ENCODE measurements around the gene SYNDIG1. TPM values are rescaled to one million over a fixed set of nuclear protein-coding genes. Genes with fewer than 3 reads are reported as not detected.

SYNDIG1 gene
- total RNA-seq, 1 donor from 2014 or later = not detected

- intact Hi-C loops (cut with micrococcal nuclease) = no loop called here
These were observed 202.9 kb downstream of the SYNDIG1 start for GRCh38 chr20:24672181-24672880.

GRCh38 chr20:24672886-24673677 lies 203.7 kb downstream of the SYNDIG1 start:
- intact Hi-C loops (cut with micrococcal nuclease) = no loop called here

- intact Hi-C loops (cut with micrococcal nuclease) = no loop called here
These were observed 204.5 kb downstream of the SYNDIG1 start for GRCh38 chr20:24673678-24674570.

GRCh38 chr20:24674921-24675605 lies 205.6 kb downstream of the SYNDIG1 start:
- intact Hi-C loops (cut with micrococcal nuclease) = no loop called here

GRCh38 chr20:24675651-24676352 lies 206.4 kb downstream of the SYNDIG1 start:
- intact Hi-C loops (cut with micrococcal nuclease) = no loop called here

GRCh38 chr20:24676353-24676977 lies 207.0 kb downstream of the SYNDIG1 start:
- intact Hi-C loops (cut with micrococcal nuclease) = no loop called here

- intact Hi-C loops (cut with micrococcal nuclease) = no loop called here
These were observed 207.5 kb downstream of the SYNDIG1 start for GRCh38 chr20:24676978-24677370.

- intact Hi-C loops (cut with micrococcal nuclease) = no loop called here
These were observed 208.3 kb downstream of the SYNDIG1 start for GRCh38 chr20:24677626-24678315.

- intact Hi-C loops (cut with micrococcal nuclease) = no loop called here
These were observed 209.1 kb downstream of the SYNDIG1 start for GRCh38 chr20:24678351-24679106.

- intact Hi-C loops (cut with micrococcal nuclease) = no loop called here
These were observed 210.1 kb downstream of the SYNDIG1 start for GRCh38 chr20:24679448-24680047.

- intact Hi-C loops (cut with micrococcal nuclease) = no loop called here
These were observed 212.4 kb downstream of the SYNDIG1 start for GRCh38 chr20:24681634-24682495.

- intact Hi-C loops (cut with micrococcal nuclease) = no loop called here
These were observed 213.1 kb downstream of the SYNDIG1 start for GRCh38 chr20:24682496-24682985.

GRCh38 chr20:24683676-24684075 lies 214.2 kb downstream of the SYNDIG1 start:
- intact Hi-C loops (cut with micrococcal nuclease) = no loop called here

GRCh38 chr20:24684421-24684871 lies 215.0 kb downstream of the SYNDIG1 start:
- intact Hi-C loops (cut with micrococcal nuclease) = no loop called here

- intact Hi-C loops (cut with micrococcal nuclease) = no loop called here
These were observed 215.7 kb downstream of the SYNDIG1 start for GRCh38 chr20:24684956-24685691.

GRCh38 chr20:24685736-24686135 lies 216.3 kb downstream of the SYNDIG1 start:
- intact Hi-C loops (cut with micrococcal nuclease) = no loop called here

All from T-helper 2 cell treated with Interferon-gamma antibody and Interleukin-4, amounts not matched to agents 100 ng/mL and 5 ng/mL, for 36 hours (primary cell).